Subcutaneous abdominal adipose tissue (tissue), 5 donors: ENCODE results near the gene APPL2.
A peak's percentile ranks its signal among the peaks of the same experiment; 100 is the strongest.

Experiments
- H3K27ac ChIP-seq: one replicate; pipeline ENCODE4 v1.7.0; 2013; ENCODE audit warnings: low read depth, mild to moderate bottlenecking, inconsistent platforms, low read length, moderate library complexity
- H3K27me3 ChIP-seq, 5 donors: one replicate each; pipeline ENCODE4 v1.7.0; 2013; ENCODE audit warnings: low read length in 5 of 5, inconsistent platforms in 1 of 5; ENCODE audit not compliant: control insufficient read depth in 5 of 5, insufficient read depth in 4 of 5
- H3K36me3 ChIP-seq, 5 donors: one replicate each; pipeline ENCODE4 v1.7.0; 2013; ENCODE audit warnings: low read length in 5 of 5; ENCODE audit not compliant: control insufficient read depth in 5 of 5, insufficient read depth in 5 of 5
- H3K4me1 ChIP-seq, 5 donors: one replicate each; pipeline ENCODE4 v1.7.0; 2013; ENCODE audit warnings: low read length in 5 of 5, mild to moderate bottlenecking in 3 of 5, moderate library complexity in 1 of 5; ENCODE audit not compliant: control insufficient read depth in 5 of 5, insufficient read depth in 5 of 5
- H3K4me3 ChIP-seq, 5 donors: one replicate each; pipeline ENCODE4 v1.7.0; 2013; ENCODE audit warnings: low read length in 5 of 5, low read depth in 1 of 5
- H3K9ac ChIP-seq, 5 donors: one replicate each; pipeline ENCODE4 v1.7.0; 2013; ENCODE audit warnings: low read length in 5 of 5, mild to moderate bottlenecking in 4 of 5, moderate library complexity in 3 of 5
- H3K9me3 ChIP-seq, 5 donors: one replicate each; pipeline ENCODE4 v1.7.0; 2013; ENCODE audit warnings: low read length in 5 of 5; ENCODE audit not compliant: control insufficient read depth in 5 of 5
- donor health status: healthy.
- donor health status: healthy.
- donor health status: healthy.
- donor health status: healthy.
- donor health status: healthy.

Gene APPL2

GRCh38 chr12:105235281-105235731, 668 bp downstream of the APPL2 start:
- H3K9me3 ChIP-seq = no peaks in the 10 kb centered on the region
- peak overlapping the region; percentile 76 to 90 (median 83) for H3K4me3 ChIP-seq
- H3K4me1 ChIP-seq = peaks cover 0 to 55% (median 53%) of the 10 kb centered on the region in 5 donors
- H3K27me3 ChIP-seq = no peaks in the 10 kb centered on the region
- no peaks in the 10 kb centered on the region for H3K36me3 ChIP-seq
- H3K27ac ChIP-seq = peak overlapping the region; percentile 77
- H3K9ac ChIP-seq = peak overlapping the region; percentile 81 to 87 (median 86)

- Histone ChIP-seq H3K4me3 (peak overlapping the region; percentile 76 to 90 (median 83)), H3K27ac (peak overlapping the region; percentile 11), H3K27me3 (no peaks in the 10 kb centered on the region), H3K9ac (peak overlapping the region; percentile 11 to 86 (median 83)), H3K36me3 (peaks cover 0 to 2% (median 0%) of the 10 kb centered on the region in 5 donors), H3K4me1 (peaks cover 0 to 61% (median 58%) of the 10 kb centered on the region in 5 donors), H3K9me3 (no peaks in the 10 kb centered on the region)
Measured at GRCh38 chr12:105234197-105234596, 1.8 kb downstream of the APPL2 start.

DNA sequence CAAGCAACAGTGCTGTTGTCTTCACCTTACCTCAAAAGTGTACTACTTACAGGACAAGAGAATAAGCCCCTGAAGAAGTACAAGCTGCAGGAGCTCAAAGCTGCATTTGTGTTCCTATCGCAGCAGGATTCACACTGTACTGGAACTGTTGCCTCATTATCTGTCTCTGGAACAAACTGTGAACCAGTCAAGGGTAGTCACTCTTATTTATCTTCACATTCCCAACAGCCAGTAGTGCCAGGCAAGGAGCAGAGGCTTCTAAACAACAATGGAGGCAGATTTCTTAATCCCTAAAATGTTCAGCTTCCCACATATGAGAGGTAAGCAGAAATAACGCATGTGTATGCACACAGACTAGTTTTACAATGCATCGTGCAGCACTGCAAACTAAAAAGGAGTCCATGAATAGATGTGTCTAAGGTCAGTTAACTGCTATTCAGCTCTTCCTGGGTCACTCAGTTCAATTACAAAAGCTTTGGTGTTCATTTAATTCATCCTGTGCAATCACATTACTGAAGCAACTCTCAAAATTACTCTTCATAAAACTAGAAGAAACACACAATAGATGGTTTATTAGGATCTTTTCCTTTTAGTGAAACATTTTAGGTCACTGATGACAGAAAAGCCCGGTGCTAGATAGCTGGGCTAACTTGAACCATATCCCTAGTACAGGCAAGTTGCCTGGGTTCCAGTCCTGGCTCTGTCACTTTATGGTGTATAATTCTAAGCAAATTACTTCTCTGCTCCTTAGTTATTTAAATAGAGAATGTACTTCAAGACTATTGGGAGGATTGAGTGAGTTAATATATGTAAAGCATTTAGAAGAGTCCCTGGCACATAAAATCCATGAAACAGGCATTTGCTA, 2.7 kb downstream of the APPL2 start:
- Histone ChIP-seq H3K36me3 (peaks cover 2 to 10% (median 5%) of the 10 kb centered on the region in 5 donors), H3K9ac (peak overlapping the region in 2 of 5 donors; percentile 83 to 86), H3K4me1 (peaks cover 0 to 69% (median 65%) of the 10 kb centered on the region in 5 donors), H3K9me3 (no peaks in the 10 kb centered on the region), H3K27ac (no peak overlapping the region), H3K4me3 (peak overlapping the region; percentile 1 to 90 (median 8)), H3K27me3 (no peaks in the 10 kb centered on the region)

- H3K36me3 ChIP-seq = peaks cover 4 to 19% (median 9%) of the 10 kb centered on the region in 5 donors
- H3K9me3 ChIP-seq = no peaks in the 10 kb centered on the region
- peaks cover 0 to 80% (median 71%) of the 10 kb centered on the region in 5 donors for H3K4me1 ChIP-seq
- no peaks in the 10 kb centered on the region for H3K27me3 ChIP-seq
- no peak overlapping the region for H3K4me3 ChIP-seq
- H3K9ac ChIP-seq = no peak overlapping the region
- no peak overlapping the region for H3K27ac ChIP-seq
Measured at GRCh38 chr12:105231396-105231795, 4.6 kb downstream of the APPL2 start.

GRCh38 chr12:105229371-105229770, 6.6 kb downstream of the APPL2 start:
- H3K36me3 ChIP-seq = peaks cover 5 to 19% (median 9%) of the 10 kb centered on the region in 5 donors
- H3K4me3 ChIP-seq = no peak overlapping the region
- H3K27ac ChIP-seq = no peak overlapping the region
- H3K9me3 ChIP-seq = no peaks in the 10 kb centered on the region
- no peak overlapping the region for H3K9ac ChIP-seq
- H3K27me3 ChIP-seq = no peaks in the 10 kb centered on the region
- H3K4me1 ChIP-seq = peaks cover 0 to 85% (median 78%) of the 10 kb centered on the region in 5 donors

DNA sequence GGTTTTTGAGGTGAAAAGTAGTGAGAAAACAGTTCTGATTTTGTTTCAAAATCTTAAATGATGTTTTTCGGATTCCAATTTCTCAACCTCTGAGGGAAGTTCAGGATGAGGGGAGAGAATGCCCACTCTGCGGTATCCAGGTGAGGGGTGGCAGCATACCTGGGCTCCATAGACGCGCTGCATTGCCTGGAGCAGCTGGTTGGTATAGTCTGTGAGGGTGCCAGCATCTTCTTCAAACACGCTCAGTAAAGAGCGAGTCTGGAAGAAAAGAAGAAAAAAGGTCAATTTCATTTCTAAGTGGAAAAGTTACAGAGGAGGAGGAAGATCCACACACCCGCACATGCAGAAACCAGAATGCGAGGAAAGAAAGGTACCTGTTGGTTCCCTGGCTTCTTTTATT, 7.0 kb downstream of the APPL2 start:
- H3K4me3 ChIP-seq = no peak overlapping the region
- peaks cover 0 to 85% (median 78%) of the 10 kb centered on the region in 5 donors for H3K4me1 ChIP-seq

GRCh38 chr12:105228494-105228893, 7.5 kb downstream of the APPL2 start:
- H3K4me1 ChIP-seq = peaks cover 0 to 85% (median 76%) of the 10 kb centered on the region in 5 donors
- no peak overlapping the region for H3K27ac ChIP-seq
- no peaks in the 10 kb centered on the region for H3K9me3 ChIP-seq
- H3K36me3 ChIP-seq = peaks cover 8 to 22% (median 12%) of the 10 kb centered on the region in 5 donors
- no peaks in the 10 kb centered on the region for H3K27me3 ChIP-seq
- H3K9ac ChIP-seq = no peak overlapping the region
- H3K4me3 ChIP-seq = no peak overlapping the region

More for the DNA sequence above, 7.0 kb downstream of the APPL2 start:
- Histone ChIP-seq H3K27me3 (no peaks in the 10 kb centered on the region), H3K27ac (no peak overlapping the region), H3K9me3 (no peaks in the 10 kb centered on the region), H3K9ac (no peak overlapping the region), H3K36me3 (peaks cover 8 to 19% (median 9%) of the 10 kb centered on the region in 5 donors)

DNA sequence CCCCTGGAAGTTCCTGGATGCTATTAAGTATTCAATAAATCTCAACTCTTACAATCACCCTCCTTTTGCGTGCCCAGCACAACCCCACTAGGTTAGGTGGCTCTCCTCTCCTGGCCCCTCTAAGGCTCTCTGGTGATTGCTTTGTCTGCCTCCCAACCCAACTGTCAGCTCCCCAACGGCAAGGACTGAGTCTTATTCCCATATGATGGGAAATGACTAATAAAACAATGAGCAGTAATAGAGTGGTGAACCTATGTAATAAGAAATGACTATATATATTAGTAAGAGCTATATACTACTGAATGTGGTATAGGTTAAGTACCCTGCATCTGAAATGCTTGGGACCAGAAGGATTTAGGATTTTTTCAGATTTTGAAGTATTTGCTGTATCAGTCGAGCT, 8.1 kb downstream of the APPL2 start:
- Histone ChIP-seq H3K9me3 (no peaks in the 10 kb centered on the region), H3K9ac (no peak overlapping the region), H3K27ac (peak overlapping the region; percentile 22), H3K36me3 (peaks cover 8 to 23% (median 14%) of the 10 kb centered on the region in 5 donors), H3K4me3 (no peak overlapping the region), H3K4me1 (peaks cover 0 to 85% (median 76%) of the 10 kb centered on the region in 5 donors), H3K27me3 (no peaks in the 10 kb centered on the region)

DNA sequence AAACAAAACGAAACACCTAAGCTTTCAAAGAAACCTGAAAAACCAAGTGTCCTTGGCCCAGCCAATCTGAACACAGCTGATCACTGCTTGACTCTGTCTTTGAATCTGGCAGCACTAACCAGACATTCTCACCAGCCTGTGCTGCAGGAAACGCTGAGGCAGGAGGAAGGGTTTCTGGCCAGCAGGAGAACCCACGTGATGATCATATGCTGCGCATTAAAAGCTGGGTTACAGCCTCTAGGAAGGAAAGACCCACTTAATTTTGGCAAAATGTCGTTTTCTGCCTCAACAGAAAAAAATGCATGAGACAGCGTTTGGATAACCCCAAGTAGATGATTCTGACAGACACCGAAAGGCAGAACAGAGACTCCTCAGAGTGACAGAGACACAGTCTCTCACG, 9.8 kb downstream of the APPL2 start:
- H3K9ac ChIP-seq = peak overlapping the region in 2 of 5 donors; percentile 22 to 28
- H3K36me3 ChIP-seq = peaks cover 8 to 40% (median 28%) of the 10 kb centered on the region in 5 donors
- H3K27ac ChIP-seq = peak overlapping the region; percentile 71
- no peaks in the 10 kb centered on the region for H3K27me3 ChIP-seq
- H3K4me1 ChIP-seq = peaks cover 0 to 80% (median 67%) of the 10 kb centered on the region in 5 donors
- no peaks in the 10 kb centered on the region for H3K9me3 ChIP-seq
- H3K4me3 ChIP-seq = peak overlapping the region in 4 of 5 donors; percentile 10 to 48 (median 30)

DNA sequence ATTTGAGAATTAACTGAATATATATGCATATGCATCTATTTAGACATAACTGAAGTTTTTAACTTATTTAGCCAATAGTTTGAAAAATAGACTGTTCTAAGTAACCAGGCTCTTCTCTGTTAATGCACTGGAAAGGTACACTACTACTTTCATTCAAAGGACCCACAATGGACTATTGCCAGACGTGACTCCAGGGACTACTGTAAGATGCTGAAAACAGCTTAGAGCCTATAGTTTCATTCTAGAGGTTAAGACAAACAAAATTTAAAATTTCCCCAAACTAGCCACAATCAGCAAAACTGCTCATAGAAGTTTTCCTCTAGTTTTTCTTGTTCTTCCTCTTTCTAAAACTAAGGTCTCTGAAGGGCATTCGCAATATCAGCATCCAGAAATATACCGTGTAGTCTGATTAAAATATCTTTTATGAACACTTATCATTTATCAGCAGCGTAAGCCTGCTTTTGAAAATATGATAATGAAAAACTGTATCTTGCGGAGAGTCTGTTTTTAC, 10.4 kb downstream of the APPL2 start:
- no peak overlapping the region for H3K4me3 ChIP-seq
- H3K27ac ChIP-seq = no peak overlapping the region
- H3K9me3 ChIP-seq = no peaks in the 10 kb centered on the region
- H3K27me3 ChIP-seq = no peaks in the 10 kb centered on the region
- H3K9ac ChIP-seq = peak overlapping the region in 1 of 5 donors; percentile 15
- H3K36me3 ChIP-seq = peaks cover 8 to 46% (median 31%) of the 10 kb centered on the region in 5 donors
- peaks cover under 1 to 77% (median 62%) of the 10 kb centered on the region in 5 donors for H3K4me1 ChIP-seq
